HUES48 (cell line): ENCODE data around the gene METTL24.
"Not testable (repeated sequence)": the region's sequence is repeated elsewhere in the genome, so short reads cannot be mapped to it uniquely, and the experiment has no call there.

Experiments
- H3K27ac ChIP-seq: one replicate; pipeline ENCODE4 v1.7.0; 2013; ENCODE audit warnings: low read depth, low read length, inconsistent platforms
- H3K27me3 ChIP-seq: 2 replicates; pipeline ENCODE4 v1.6.1; 2013; ENCODE audit warnings: mild to moderate bottlenecking, low read length; ENCODE audit not compliant: control insufficient read depth, insufficient read depth
- H3K36me3 ChIP-seq: 2 replicates; pipeline ENCODE4 v1.6.1; 2013; ENCODE audit warnings: low read length; ENCODE audit not compliant: control insufficient read depth, insufficient read depth
- H3K4me1 ChIP-seq: 2 replicates; pipeline ENCODE4 v1.6.1; 2013; ENCODE audit warnings: mild to moderate bottlenecking, low read length; ENCODE audit not compliant: control insufficient read depth, insufficient read depth
- H3K4me3 ChIP-seq: 2 replicates; pipeline ENCODE4 v1.5.1; 2013; ENCODE audit warnings: mild to moderate bottlenecking, low read depth, low read length
- H3K9ac ChIP-seq: 2 replicates; pipeline ENCODE4 v1.6.1; 2013; ENCODE audit warnings: mild to moderate bottlenecking, low read depth, low read length, moderate library complexity
- H3K9me3 ChIP-seq: 2 replicates; pipeline ENCODE4 v1.6.1; 2013; ENCODE audit warnings: low read length; ENCODE audit not compliant: control insufficient read depth, insufficient read depth

The METTL24 gene

GRCh38 chr6:110266996-110267395 lies 91.2 kb downstream of the METTL24 start:
- Histone ChIP-seq H3K9ac (no peak overlapping the region), H3K9me3 (no peaks in the 10 kb centered on the region), H3K4me3 (no peak overlapping the region), H3K27ac (no peak overlapping the region), H3K36me3 (no peaks in the 10 kb centered on the region), H3K4me1 (peaks cover 15% of the 10 kb centered on the region), H3K27me3 (no peaks in the 10 kb centered on the region)

DNA sequence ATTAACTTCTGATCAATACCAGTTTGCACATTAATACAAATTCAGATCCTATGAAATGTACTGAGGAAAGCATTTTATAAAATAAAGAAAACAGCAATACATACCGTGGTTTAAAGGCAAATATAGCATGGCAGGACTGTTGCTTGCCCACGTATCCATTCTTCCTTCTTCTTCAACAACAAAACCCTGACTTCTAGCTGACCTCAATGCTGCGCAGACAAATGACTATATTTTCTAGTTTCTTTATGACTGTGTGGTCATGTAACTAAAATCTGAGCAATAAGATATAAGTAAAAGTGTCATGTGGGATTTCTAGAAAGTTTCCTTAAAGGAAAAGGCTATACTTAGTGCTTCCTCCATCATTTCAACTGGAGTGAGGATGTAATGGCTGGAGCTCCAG lies 92.9 kb downstream of the METTL24 start:
- Histone ChIP-seq H3K9ac (no peak overlapping the region), H3K36me3 (no peaks in the 10 kb centered on the region), H3K4me1 (peaks cover 12% of the 10 kb centered on the region), H3K27me3 (no peaks in the 10 kb centered on the region), H3K9me3 (no peaks in the 10 kb centered on the region), H3K27ac (no peak overlapping the region), H3K4me3 (no peak overlapping the region)

DNA sequence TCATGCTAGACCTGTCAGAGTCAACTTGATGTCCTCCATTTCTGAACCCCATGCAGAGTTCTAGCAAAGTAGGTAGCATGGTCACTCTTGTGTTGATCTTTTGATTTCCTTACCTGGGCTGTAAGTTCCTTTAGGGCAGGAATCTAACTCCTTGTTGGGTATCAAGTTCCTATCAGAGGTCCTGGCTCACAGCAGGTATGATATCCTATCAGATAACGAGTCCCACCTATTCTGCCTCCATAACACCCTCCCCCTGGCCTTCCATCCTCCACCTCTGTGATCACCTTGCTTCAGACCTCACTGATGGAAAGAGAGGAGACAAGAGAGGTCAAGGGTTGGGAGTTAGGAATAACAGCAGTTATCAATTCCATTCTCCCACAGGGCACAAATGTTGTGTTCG lies 101.8 kb downstream of the METTL24 start:
- H3K4me1 ChIP-seq = no peaks in the 10 kb centered on the region
- H3K27ac ChIP-seq = no peak overlapping the region
- H3K4me3 ChIP-seq = no peak overlapping the region
- no peaks in the 10 kb centered on the region for H3K36me3 ChIP-seq
- no peaks in the 10 kb centered on the region for H3K27me3 ChIP-seq
- no peaks in the 10 kb centered on the region for H3K9me3 ChIP-seq
- H3K9ac ChIP-seq = no peak overlapping the region

DNA sequence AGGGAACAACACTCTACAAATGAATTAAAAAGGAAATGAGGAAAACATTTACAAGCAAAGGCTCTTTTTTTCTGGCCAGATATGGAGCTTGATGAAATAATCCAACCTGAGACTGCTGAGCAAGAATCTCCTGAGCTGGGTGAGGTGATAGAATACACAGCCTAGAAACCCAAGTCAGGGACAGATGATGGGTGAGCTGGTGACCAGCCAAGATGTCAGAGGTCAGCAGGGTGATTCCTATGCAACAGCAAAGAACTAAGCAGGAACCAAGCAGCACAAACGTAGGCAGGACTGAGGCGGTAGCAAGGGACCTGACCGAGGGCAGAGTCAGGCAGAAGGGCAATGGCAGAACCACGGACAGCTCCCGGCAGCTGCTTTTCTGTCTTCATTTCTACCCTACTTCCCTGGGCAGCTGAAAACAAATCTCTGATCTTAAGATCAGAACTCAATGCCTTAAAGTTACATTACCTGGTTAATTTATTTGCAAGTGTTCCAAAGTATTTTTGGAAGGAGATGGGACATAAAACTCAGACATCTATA lies 102.9 kb downstream of the METTL24 start:
- H3K9me3 ChIP-seq = no peaks in the 10 kb centered on the region
- no peak overlapping the region for H3K4me3 ChIP-seq
- no peaks in the 10 kb centered on the region for H3K27me3 ChIP-seq
- H3K27ac ChIP-seq = no peak overlapping the region
- H3K36me3 ChIP-seq = no peaks in the 10 kb centered on the region
- no peak overlapping the region for H3K9ac ChIP-seq
- 0 out of 2 replicates have a peak, but pooled peaks cover 5% of the 10 kb centered on the region for H3K4me1 ChIP-seq

- peaks cover 5% of the 10 kb centered on the region; the same call in 1 of the 2 replicates for H3K4me1 ChIP-seq
- H3K9me3 ChIP-seq = no peaks in the 10 kb centered on the region
- H3K27me3 ChIP-seq = no peaks in the 10 kb centered on the region
- H3K36me3 ChIP-seq = no peaks in the 10 kb centered on the region
- no peak overlapping the region for H3K27ac ChIP-seq
- no peak overlapping the region for H3K4me3 ChIP-seq
- H3K9ac ChIP-seq = no peak overlapping the region
Observed at GRCh38 chr6:110250838-110251237, 107.3 kb downstream of the METTL24 start.

GRCh38 chr6:110250058-110250457 lies 108.1 kb downstream of the METTL24 start:
- Histone ChIP-seq H3K36me3 (no peaks in the 10 kb centered on the region), H3K4me1 (peaks cover 5% of the 10 kb centered on the region; the same call in 1 of the 2 replicates), H3K9ac (no peak overlapping the region), H3K27ac (no peak overlapping the region), H3K9me3 (no peaks in the 10 kb centered on the region), H3K27me3 (no peaks in the 10 kb centered on the region), H3K4me3 (no peak overlapping the region)

- no peak overlapping the region for H3K27ac ChIP-seq
- H3K9me3 ChIP-seq = no peaks in the 10 kb centered on the region
- no peak overlapping the region for H3K9ac ChIP-seq
- H3K4me1 ChIP-seq = peaks cover 5% of the 10 kb centered on the region; the same call in 1 of the 2 replicates
- H3K4me3 ChIP-seq = no peak overlapping the region
- no peaks in the 10 kb centered on the region for H3K27me3 ChIP-seq
- H3K36me3 ChIP-seq = no peaks in the 10 kb centered on the region
Observed at GRCh38 chr6:110246900-110247546, 111.1 kb downstream of the METTL24 start.

- Histone ChIP-seq H3K4me1 (peaks cover 5% of the 10 kb centered on the region; the same call in 1 of the 2 replicates), H3K9ac (no peak overlapping the region), H3K27me3 (no peaks in the 10 kb centered on the region), H3K36me3 (no peaks in the 10 kb centered on the region), H3K9me3 (no peaks in the 10 kb centered on the region), H3K4me3 (no peak overlapping the region), H3K27ac (no peak overlapping the region)
Observed at GRCh38 chr6:110246378-110246777, 111.8 kb downstream of the METTL24 start.

DNA sequence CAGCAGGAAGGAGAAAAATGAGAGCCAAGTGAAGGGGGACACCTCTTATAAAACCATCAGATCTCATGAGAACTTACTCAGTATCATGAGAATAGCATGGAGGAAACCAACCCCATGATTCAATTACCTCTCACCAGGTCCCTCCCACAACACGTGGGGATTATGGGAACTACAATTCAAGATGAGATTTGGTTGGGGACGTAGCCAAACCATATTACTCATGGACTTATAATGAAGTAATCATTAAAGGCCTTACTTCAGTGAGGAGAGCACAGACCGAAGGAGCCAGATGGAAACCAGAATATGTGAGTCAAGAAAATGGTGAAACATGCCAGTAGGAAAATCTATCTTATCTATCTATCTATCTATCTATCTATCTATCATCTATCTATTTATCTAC lies 113.5 kb downstream of the METTL24 start:
- H3K4me3 ChIP-seq, H3K9ac ChIP-seq, H3K36me3 ChIP-seq, H3K4me1 ChIP-seq, H3K9me3 ChIP-seq, H3K27me3 ChIP-seq, H3K27ac ChIP-seq: not testable (repeated sequence)

GRCh38 chr6:110239526-110240274 lies 118.4 kb downstream of the METTL24 start:
- Histone ChIP-seq H3K27me3 (no peaks in the 10 kb centered on the region), H3K27ac (no peak overlapping the region), H3K4me1 (no peaks in the 10 kb centered on the region), H3K4me3 (no peak overlapping the region), H3K36me3 (no peaks in the 10 kb centered on the region), H3K9ac (no peak overlapping the region), H3K9me3 (no peaks in the 10 kb centered on the region)

- not testable (repeated sequence) for H3K9ac ChIP-seq, H3K9me3 ChIP-seq, H3K4me3 ChIP-seq, H3K36me3 ChIP-seq, H3K27ac ChIP-seq, H3K4me1 ChIP-seq, H3K27me3 ChIP-seq
Observed at GRCh38 chr6:110236007-110236406, 122.1 kb downstream of the METTL24 start.
